Pulmonary artery endothelial cell (primary cell): Measurements from ENCODE around the gene CDH20. TPM values are rescaled to one million over a fixed set of nuclear protein-coding genes. Genes with fewer than 3 reads are reported as not detected.
A peak's percentile ranks its signal among the peaks of the same experiment; 100 is the strongest.

Experiments
- DNase-seq: peaks from one replicate; pipeline ENCODE4 v3.0.0-alpha.2; 2011; ENCODE audit warnings: low read depth, low spot score
- total RNA-seq: library from RNA; depleted of rRNA; stranded (reverse); fragments of >200 nt; gene quantifications from 2 replicates; pipeline ENCODE4 v1.2.3, GENCODE V29; 2014

CDH20 gene
- total RNA-seq, 1 donor from 2014 or later = not detected

GRCh38 chr18:61420218-61420885 lies 87.1 kb downstream of the CDH20 start:
- no peak for DNase-seq

- DNase-seq = no peak
These were observed 93.3 kb downstream of the CDH20 start for GRCh38 chr18:61426492-61427053.

- no peak for DNase-seq
These were observed 95.0 kb downstream of the CDH20 start for GRCh38 chr18:61428266-61428665.

GRCh38 chr18:61432590-61432989 lies 99.4 kb downstream of the CDH20 start:
- DNase-seq = no peak

- DNase-seq = no peak
These were observed 101.9 kb downstream of the CDH20 start for GRCh38 chr18:61435064-61435652.

- DNase-seq = no peak
These were observed 110.0 kb downstream of the CDH20 start for GRCh38 chr18:61443081-61443725.

- DNase-seq = no peak
These were observed 115.1 kb downstream of the CDH20 start for GRCh38 chr18:61448316-61448715.

GRCh38 chr18:61459896-61460648 lies 126.8 kb downstream of the CDH20 start:
- no peak for DNase-seq

- no peak for DNase-seq
These were observed 131.4 kb downstream of the CDH20 start for GRCh38 chr18:61464551-61465142.

GRCh38 chr18:61466736-61467135 lies 133.5 kb downstream of the CDH20 start:
- no peak for DNase-seq

GRCh38 chr18:61470031-61470674 lies 136.9 kb downstream of the CDH20 start:
- no peak for DNase-seq

GRCh38 chr18:61471541-61471940 lies 138.3 kb downstream of the CDH20 start:
- no peak for DNase-seq

- no peak for DNase-seq
These were observed 138.7 kb downstream of the CDH20 start for GRCh38 chr18:61471942-61472341.

- DNase-seq = no peak
These were observed 141.1 kb downstream of the CDH20 start for GRCh38 chr18:61474341-61474740.

- no peak for DNase-seq
These were observed 141.7 kb downstream of the CDH20 start for GRCh38 chr18:61474918-61475317.

GRCh38 chr18:61475931-61476330 lies 142.7 kb downstream of the CDH20 start:
- DNase-seq = no peak

GRCh38 chr18:61489334-61489733 lies 156.1 kb downstream of the CDH20 start:
- DNase-seq = no peak

GRCh38 chr18:61496374-61496773 lies 163.1 kb downstream of the CDH20 start:
- no peak for DNase-seq

GRCh38 chr18:61497422-61497821 lies 164.2 kb downstream of the CDH20 start:
- DNase-seq = no peak

- peak; percentile 19 for DNase-seq
These were observed 169.2 kb downstream of the CDH20 start for GRCh38 chr18:61502472-61502871.

GRCh38 chr18:61503688-61504087 lies 170.5 kb downstream of the CDH20 start:
- no peak for DNase-seq
